GM21723 (cell line): Measurements from ENCODE around the gene THPO.
A peak's percentile ranks its signal among the peaks of the same experiment; 100 is the strongest.

Experiments used
- ATAC-seq: cut with Tn5 transposase; IDR thresholded peaks from one replicate; pipeline ENCODE4 v1.9.1; 2021; ENCODE audit warnings: mild to moderate bottlenecking, moderate library complexity; ENCODE audit not compliant: unreplicated experiment

The THPO gene

DNA sequence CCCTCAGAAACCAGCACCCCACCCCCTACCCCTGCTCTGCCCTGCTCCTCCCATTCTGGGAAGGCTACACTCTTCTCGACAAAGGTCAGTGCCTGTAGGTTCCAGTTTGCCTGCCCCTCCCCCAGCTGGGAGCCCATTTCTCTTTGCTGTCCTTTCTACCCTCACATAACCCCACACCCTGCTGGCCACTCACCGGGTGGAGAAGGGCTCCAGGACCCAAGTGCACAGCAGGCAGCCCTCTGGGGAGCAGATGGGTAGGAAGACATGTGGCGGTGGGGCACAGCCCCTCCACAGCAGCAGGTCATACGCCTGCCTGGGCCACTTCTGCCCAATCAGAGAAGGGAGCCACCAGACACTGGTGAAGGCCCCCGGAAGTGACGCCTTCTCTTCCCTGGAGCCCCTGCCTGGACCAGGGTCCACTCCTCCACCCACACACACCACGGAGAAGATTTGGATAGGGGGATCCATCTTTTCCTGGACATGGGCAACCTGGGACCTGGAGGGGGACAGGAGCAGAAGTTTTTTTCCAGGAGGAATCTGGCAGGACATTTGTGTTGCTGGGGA lies at the start of gene THPO:
TSS of gene THPO (minus strand) at position 326 of the 564 bp plus-strand sequence. CDS start 1,948 bp downstream, outside the sequence.
- ATAC-seq, result no peak

GRCh38 chr3:184426691-184427141 lies 48.7 kb upstream of the THPO start:
- no peak for ATAC-seq

DNA sequence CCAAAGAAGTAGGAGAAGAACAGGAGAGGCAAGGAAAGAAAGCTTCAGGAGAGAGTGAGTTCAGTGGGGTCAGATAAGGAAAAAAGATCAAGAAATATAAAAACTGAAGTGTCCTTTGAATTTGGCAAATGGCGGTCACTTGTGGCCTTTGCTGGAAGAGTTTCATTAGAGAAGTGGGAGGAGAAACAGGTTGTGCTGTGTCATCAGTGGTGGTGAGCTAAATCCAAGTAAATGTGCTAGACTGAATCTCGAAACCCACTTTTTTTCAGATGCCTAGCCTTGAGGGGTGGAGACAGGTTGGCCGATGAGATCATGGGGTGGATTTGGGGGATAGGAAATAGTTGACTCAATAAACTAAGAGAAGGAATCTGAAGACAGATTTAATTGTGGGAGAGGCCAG lies 45.6 kb upstream of the THPO start:
- no peak for ATAC-seq

GRCh38 chr3:184419171-184419570 lies 41.2 kb upstream of the THPO start:
- ATAC-seq, result no peak

DNA sequence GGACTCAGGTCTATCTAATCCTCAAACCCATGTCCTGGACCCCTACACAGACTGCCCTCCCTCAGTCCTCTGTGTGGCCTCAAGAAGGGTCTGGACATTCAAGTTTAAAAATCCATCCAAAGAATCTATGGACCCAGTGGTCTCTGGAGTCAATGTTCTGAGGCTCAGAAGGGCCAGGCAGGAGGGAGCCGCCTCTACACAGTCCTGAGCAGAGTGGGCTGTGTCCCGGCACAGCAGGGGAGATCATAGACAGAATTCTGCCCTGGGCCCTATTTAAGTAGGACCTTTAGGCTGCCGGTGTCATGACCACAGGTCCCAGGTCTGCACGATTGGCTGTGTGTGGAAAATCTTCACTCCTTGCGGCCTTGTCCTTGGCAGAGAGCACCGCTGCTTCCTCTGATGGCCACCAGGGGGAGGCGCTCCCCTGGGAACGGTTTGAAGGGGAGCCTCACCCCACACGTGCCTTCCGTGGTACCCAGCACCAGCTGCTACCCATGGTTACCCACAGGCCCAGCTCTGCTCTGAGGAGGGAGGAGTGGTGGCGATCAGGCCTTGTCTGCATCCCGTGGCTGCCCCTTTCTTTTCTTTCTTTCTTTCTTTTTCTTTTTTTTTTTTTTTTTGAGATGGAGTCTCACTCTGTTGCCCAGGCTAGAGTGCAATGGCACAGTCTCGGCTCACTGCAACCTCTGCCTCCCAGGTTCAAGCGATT lies 39.8 kb upstream of the THPO start:
- ATAC-seq, result peak; percentile 84

GRCh38 chr3:184415203-184415490 lies 37.1 kb upstream of the THPO start:
- ATAC-seq, result no peak

DNA sequence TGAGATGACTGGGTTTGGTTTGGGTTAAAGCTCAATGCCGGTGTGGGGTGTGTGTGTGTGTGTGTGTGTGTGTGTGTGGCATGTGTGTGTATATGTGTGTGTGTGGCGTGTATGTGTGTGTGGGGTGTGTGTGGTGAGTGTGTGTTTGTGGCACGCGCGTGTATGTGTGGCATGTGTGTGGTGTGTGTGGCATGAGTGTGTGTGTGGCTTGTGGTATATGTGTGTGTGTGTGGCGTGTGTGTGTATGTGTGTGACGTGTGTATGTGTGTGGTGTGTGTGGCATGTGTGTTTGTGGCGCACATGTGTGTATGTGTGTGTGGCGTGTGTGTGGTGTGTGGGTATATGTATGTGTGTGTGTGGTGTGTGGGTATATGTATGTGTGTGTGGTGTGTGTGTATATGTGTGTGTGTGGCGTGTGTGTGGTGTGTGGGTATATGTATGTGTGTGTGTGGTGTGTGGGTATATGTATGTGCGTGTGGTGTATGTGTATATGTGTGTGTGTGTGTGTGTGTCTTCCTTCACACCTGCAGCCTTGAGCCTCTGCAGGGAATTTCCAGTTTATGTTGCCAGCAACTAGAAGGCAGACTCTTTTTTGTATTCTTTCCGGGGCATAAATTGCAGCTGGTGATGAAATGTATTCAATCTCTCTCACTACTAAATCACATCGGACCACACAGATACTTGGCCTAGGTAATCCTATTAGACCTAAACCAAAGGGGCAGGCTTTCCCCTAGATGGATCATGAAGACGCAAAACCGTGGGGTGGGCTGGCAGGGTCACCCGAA lies 36.6 kb upstream of the THPO start:
- no peak for ATAC-seq

- no peak for ATAC-seq
These were observed 32.0 kb upstream of the THPO start for GRCh38 chr3:184409946-184410500.

DNA sequence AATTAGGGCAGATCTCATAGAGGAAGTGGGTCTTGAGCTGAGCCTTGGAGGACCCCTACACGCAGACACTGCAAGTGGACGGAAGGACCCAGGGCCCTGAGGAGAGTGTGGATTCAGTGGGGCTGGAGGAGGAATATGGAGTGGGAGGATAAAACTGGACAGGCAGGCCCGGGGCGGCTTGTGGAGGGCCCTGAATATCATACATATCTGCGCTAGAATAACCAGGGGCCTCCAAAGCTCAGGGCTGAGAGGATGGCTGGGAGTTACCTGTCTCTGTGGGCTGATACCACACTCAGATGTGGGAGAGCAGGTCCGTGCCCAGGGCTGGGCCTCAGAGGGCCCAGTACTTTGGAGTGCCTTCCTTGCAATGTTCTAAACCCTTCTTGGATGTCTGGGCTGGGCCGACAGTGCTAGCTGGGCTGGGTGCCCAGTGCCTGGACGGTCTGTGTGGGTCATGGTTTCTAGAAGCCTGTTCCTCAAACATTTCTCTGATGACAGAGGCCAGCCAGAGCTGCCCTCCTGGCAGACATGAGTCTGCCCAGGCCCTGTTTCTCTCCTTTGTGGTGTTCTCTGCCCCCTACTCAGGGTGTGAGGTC lies 31.4 kb upstream of the THPO start:
- no peak for ATAC-seq

- ATAC-seq, result no peak
These were observed 27.3 kb upstream of the THPO start for GRCh38 chr3:184405075-184406030.

DNA sequence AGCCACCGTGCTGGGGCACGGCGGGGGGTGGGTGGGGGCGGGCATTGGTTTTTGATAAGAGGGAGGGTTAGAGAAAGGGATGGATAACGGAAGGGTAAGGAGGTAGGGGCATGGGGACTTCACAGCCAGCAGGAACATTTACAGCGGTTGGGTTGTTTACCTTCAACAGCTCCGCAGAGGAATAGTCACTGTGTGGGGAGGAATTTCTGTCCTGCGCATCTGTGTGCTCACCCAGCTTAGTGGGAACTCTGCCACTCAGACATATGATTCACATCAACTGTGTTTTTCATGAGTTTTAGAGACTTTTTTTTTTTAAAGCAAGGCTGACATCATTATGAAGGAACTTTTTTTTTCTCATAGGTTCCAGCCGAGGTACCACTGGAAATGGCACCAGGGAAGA lies 21.4 kb upstream of the THPO start:
- no peak for ATAC-seq

DNA sequence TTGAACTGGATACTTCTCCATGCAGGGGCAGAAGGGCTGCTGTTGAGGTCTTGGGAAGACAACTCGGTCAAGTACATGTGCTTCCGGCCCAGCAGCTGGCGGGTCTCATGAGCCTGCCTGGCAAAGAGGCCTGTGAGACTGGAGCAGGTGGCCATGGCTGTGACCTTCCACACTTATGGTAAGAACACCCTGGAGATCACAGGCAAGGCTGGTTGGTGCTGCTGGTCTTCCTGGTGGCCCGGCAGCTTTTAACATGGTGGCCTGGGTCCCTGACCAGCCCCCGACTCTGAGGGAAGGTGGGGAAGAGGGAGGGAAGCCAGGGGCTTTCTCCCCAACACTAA lies 17.3 kb upstream of the THPO start:
- ATAC-seq, result no peak

GRCh38 chr3:184391266-184391665 lies 13.3 kb upstream of the THPO start:
- ATAC-seq, result no peak

DNA sequence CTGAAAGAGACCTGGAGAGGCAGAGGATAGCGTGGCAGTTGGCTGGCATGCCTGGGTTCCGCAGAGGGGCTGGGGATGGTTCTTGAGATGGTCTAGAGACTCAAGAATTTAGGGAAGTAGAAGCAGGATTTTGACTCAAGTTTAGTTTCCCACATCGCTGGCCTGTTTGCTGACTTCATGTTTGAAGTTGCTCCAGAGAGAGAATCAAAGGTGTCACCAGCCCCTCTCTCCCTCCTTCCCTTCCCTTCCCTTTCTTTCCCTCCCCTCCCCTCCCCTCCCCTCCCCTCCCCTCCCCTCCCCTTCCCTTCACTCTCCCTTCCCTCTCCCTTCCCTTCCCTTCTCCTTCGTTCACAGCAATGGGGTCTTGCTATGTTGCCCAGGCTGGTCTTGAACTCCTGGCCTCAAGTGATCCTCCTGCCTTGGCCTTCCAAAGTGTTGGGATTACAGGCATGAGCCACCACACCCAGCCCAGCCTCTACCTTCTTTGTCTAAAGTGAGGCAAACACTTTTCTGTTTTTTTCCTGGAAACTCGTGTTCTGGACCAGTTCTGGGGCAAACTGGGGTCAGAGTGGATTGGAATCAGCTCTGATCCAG lies 12.0 kb upstream of the THPO start:
- no peak for ATAC-seq

GRCh38 chr3:184389384-184389783 lies 11.4 kb upstream of the THPO start:
- no peak for ATAC-seq

GRCh38 chr3:184388936-184389230 lies 10.9 kb upstream of the THPO start:
- ATAC-seq, result no peak

DNA sequence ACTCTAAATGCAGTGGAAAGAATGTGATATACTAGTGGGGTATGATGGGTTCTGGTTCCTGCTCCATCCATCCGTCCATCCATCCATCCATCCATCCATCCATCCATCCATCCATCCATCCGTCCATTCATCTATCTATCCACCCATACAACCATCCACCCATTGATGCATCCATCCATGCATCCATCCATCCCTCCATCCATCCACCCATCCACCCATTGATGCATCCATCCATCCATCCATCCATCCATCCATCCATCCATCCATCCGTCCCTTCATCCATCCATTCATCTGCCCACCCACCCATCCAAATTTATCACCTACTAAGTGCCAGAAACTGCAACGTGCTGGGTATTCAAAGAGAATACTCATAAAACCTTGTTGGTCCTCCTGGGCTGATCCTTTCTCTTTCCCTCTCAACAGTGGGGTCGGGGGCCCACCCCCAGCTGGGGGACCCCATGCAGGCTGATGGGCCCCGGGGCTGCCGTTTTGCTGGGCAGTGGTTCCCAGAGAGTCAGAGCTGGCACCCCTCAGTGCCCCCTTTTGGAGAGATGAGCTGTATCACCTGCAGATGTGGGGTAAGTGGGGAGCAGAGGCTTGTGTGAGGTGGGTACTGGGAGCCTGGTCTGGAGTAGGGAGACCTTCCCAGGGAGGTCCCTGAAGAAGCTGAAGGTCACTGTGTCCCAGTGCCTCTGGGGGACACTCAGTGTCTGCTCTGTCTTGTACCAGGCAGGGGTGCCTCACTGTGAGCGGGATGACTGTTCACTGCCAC lies 10.3 kb upstream of the THPO start:
- ATAC-seq, result no peak

GRCh38 chr3:184387174-184387714 lies 9.2 kb upstream of the THPO start:
- ATAC-seq, result no peak
